Activated effector memory CD4-positive, alpha-beta T cell treated with Interleukin-2 at 50 U/mL for 16 hours (primary cell): ENCODE results near the gene ADPRM.

Experiments
- DNase-seq: peaks from one replicate; pipeline ENCODE4 v3.0.0-alpha.2; 2020

ADPRM gene

DNA sequence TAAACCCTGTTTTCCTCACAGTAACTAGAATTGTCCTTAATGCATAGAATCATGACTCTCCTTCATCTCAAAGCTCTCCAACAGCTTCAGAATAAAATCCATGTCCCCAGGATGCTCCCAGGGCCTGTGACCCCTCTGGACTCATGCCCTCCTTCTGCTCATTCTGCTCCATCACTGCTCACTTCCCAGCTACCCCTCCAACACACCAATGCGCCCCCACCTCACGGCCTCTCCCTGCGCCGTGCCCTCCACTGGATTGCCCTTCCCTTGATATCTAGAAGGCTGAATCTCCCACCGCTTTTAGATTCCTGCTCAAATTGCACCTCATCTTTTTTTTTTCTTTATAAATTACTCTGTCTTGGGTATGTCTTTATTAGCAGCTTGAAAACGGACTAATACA, 45.0 kb downstream of the ADPRM start:
- DNase-seq = no peak

DNA sequence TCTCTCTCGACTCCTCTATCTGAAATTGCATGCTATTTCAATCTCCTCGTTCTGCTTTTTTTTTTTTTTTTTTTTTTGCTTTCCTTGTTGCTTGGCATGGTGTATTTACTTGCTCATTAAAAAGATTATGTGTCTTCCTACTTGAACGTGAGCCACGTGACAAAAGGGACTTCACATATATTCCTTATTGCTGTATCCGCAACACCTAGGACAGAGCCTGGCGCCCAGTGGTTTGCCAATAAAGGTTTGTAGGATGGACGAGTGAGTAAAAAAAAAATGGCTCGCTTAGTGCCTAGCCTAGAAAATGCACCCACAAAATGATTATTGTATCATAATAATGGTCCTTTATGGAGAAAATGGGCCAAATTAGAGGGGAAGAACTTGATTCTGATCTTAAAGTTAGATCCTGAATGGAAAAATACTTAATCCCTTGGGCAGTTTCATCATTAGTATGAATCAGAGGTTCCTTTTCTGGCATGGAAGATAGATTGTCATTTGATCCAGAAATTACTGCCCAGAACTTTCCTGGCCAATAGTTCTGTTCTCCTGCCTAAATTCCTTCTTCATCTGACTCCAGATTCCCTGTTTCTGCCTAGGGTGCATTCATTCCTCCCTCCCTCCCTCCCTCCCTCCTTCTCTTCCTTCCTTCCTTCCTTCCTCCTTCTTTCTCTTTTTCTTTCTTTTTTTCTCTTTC, 46.1 kb downstream of the ADPRM start:
- DNase-seq = no peak

DNA sequence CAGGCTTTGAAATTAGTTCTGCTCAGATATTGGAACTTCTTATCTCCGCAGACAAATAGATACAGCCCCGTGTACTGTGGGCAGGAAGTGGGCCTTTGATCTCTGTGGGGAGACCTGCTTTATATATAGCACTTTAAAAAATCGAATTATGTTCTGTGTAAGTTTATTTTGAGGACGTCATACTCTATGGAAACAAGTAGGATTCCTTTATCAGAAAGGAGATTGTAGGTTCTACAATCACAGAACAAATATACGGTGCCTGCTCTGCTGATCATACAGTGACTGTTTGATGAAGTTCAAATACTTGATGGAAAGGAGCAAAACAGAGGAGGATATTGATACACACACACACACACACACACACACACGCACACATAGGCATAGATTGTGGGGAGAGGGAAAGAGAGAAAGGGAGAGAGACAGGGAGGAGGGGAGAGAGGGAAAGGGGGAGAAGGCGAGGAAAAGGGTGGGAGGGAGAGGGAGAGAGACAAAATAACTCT, 47.2 kb downstream of the ADPRM start:
- no peak for DNase-seq

DNA sequence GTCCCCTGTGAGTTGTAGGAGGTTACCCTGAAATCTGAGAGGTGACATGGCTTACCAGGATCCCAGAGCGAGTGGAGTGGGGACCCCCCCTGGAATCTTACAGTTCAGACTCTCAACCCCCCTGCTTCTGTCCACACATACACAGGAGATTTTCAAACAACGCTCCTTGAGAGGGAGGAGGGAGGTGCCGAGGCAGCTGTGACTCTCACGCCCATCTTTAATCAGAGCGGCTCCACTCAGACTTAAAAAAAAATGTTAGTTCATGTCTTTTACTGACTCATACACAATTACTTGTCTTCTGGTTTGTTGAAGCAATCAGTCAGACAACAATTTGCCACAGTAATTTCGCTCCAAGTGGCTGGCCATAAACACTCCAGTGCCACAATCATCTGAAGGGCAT, 47.8 kb downstream of the ADPRM start:
- DNase-seq = no peak

DNA sequence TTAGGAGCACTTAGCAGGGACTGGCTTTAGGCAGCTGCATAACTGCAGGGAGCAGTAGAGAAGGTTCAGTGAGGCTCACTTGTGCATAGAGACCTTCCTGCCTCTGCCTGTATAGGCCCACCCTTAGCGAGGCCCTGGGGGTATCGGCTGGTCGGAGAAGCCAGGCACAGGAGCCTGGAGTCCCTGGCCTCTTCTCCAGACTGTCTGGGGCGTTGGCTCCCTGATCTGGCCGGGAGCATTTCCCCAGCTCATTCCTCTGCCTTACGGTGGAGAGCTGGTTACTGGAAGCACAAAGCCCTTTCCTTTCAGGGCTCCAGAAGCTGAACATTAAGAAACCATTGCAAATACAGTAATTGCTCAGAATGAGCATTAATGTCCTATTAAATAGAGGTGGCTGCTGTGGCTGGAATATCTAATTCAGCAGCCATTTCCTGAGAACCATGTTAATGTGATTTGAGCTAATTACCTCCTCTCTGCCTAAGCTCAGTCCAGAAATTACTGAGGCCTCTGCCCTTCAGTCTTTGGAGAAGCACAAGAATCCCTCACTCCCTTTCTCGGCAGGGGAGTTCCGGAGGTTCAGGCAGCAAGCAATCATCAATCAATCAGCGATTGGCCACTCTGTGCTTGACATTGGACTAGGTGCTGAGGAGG, 51.3 kb downstream of the ADPRM start:
- no peak for DNase-seq

DNA sequence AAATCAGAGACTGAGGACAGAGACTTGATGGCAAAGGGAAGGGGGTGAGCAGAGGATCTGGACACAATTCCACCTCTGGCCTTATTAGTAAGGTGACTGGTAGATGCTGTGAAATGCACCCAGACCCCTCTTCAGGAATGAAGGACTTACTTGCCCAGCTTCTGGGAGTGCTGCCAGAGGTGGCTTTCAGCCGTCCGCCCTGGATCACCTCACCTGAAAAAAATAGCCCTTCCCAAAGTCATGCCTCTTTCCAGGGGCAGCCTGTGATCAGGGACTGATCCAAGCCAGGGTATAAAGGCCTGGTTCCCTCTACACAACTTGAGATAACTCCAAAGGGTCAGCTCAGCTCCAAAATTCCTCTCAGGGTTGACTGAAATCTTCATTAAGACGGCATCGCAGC, 52.8 kb downstream of the ADPRM start:
- DNase-seq = no peak

DNA sequence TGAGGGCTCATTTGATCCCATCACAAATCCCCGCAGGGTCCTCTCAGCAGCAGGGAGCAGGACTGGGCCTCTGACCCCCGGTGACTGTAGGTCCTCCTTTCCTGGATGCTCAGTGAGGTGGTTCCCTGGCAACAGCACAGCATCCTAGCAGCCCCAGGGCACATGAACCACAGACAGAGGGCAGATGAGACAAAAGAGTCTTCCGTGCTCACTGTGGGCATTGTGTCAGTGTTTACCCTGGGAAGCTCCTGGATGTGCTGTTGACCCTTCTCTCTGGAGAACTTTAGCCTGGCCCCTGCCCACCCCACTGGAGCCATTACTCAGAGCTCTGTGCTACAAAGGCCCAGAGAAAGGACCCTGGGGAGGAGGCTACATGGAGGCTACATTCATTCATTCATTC, 54.2 kb downstream of the ADPRM start:
- DNase-seq = no peak

DNA sequence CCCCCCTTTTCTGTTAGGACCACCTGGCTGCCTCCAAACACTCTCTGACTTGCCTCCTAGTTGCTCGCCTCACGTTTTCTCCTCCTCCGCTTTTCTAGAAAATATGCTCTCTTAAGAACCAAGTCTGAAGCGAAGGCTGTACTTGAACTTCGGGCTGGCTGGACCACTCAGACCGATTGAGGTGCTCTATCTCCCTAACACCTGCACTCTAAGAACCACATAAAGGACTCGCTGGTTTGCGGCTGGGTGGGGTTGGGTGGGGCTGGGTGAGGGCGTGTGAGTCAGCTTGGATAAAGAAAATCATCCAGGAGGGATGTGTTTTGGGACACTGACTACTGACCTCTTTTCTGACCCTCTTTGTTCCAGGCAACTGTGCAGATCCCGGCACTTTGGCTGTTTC, 55.3 kb downstream of the ADPRM start:
- DNase-seq = no peak

DNA sequence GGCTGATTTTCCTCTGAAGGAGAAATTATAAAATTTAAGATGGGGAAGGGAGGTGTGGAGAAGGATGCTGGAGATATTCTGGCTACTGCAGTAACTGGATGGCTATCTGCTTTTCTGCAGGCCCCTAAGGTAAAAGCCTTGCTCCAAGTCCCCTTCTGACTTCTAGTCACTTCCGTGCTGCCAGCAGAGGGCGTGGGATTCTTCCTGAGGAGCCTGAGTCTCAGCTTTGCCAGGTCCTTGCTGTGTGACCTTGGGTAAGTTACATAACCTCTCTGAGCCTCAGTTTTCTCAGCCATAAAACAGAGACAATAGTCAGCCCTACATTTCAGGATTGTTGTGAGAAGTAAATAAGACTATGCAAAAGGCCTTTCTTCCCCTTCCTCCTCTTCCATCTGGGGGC, 56.7 kb downstream of the ADPRM start:
- DNase-seq = no peak

DNA sequence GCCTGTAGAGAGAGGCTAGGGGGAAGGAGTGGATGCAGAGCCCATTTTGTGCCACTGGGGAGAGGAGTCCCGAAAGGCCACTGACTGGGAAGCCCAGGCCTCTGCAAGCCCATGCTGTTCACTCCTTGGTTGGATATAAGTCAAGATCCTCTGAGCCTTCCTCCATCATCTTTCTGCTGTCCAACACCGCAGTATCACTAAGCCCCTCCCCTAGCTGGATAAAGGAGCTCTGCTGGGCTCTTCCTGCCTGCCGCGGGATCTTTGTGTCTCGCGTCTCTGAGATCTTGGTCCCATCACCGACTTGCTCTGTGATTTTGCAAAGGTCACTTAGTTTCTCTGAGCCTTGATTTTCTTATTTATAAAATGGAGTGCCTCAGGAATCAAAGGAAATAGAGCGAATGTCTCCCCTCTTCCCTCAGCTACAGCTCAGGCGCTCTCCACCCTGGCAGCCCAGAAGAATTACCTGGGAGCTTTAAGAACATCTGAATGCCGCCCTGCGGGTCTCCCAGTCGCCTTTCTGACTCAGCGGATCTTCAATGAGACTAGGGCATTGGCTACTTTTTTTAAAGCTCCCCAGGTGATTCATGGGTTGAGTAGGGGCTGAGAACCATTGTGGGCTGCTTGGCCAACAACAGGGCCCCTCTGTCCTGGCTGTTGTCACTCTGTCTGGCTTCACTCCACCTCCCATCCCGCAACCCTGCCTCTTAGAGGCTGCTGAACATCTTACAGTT, 57.6 kb downstream of the ADPRM start:
- no peak for DNase-seq

DNA sequence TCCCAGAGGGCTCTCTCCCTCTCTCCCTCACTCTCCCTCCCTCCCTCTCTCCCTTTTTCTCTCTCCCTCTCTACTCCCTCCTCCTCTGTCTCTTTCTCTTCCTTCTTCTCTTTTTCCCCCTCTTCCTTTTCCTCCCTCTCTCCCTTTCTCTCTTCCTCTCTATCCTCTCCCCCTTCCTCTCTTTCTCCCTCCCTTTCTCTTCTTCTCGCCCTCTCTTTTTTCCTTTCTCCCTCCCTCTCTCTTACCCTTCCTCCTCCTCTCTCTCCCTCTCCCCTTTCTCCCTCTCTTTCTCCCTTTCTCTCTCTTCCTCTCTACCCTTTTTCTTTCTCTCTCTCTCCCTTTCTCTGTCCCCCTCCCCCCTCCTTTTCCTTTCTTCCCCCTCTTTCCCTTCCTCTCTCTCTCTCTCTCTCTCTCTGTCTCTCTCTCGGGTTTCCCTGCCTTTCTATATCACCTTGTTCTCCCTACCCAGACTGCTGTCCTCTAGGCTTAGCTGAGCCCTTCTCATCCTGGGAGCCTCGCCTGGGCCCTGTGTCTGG, 58.3 kb downstream of the ADPRM start:
- DNase-seq = no peak

DNA sequence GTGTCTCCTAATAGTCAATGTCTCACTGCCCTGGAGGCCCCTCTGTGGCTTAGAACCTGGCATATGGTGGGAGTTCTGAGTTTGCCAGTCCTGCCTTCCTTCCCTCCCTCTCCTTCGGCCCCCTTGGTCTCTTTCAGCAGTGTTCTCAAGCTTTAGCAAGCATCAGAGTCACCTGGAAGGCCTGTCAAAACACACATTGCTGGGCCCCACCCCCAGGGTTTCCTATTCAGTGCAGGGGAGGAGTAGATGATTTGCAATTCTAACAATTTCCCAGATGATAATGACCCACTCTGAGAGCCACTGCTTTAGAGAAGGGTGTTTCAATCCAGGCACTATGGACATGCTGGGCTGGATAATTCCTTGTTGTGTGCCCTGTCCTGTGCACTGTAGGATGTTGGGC, 58.8 kb downstream of the ADPRM start:
- DNase-seq = no peak

DNA sequence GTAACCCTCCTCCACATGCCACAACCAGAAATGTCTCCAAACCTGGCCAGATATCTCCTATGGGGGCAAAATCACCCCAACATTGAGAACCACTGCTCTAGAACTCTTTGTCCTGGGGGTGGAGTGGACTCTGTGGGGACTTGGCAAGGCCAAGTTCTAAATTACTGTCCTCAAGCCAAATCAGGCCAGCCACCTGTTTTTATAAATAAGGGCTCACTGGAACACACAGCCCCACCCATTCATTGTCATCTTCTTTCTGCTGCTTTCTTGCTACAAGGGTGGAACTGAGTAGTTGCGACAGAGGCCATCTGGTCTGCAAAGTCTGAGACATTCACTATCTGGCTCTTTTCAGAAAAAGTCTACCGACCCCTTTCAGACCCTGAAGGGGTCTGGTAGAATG, 59.2 kb downstream of the ADPRM start:
- DNase-seq = no peak

DNA sequence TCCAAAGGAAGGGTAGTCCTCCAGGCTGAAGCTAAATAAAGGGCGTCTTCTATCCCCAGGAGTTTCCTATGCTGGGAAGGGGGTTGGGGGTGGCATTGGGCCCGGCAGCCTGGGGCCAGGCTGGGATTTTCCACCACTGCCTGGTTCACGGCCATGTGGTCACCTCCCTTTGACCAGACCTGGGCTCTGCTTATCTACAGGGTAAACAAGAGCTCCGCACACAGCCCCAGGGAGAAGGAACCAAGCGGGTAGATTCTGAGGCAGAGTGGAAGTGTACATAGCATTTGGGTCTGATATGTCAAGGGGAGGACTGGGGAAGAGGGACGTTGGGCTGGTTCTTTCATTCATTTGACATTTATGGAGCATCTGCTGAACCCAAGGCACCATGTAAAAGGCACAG, 59.7 kb downstream of the ADPRM start:
- DNase-seq = no peak

DNA sequence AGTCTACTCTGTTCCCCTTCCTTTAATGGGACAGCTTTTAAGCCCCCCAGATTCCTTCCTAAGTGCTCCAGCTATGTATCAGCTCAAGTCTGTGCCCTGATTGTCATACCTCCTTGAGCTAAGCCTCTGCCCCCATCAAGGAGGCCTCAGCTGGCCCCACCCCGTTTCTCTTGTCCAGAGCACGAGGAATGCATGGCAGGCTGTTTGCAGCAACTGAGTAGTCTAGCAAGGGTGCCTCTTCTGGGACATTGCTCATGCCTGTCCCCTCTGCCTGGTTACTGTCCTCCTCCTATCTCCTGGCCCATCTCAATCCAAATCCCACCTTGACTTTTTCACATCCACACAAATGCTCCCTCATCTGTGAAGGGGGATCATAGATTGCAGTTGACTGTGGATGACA, 60.3 kb downstream of the ADPRM start:
- DNase-seq = no peak

DNA sequence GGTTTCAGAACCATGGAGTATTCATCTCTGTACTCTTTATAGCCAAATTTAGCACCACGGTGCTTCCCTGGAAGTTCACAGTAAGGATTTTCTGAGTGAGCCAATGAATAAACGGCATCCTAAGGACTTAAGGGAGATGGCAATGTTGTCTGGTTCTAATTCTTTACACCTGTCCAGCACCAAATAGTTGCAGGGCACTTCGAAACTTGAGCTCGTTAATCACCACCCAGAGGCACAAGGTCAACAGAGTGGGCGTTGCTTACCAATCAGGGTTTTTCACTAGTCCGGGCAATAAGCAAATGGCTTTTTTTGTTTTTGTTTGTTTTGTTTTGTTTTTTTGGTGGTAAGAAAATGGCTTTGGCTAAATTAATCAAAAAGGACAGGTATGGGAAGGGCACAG, 60.7 kb downstream of the ADPRM start:
- DNase-seq = no peak
